Nephron (organoid): ENCODE measurements around the gene TMOD2.
A peak's percentile ranks its signal among the peaks of the same experiment; 100 is the strongest.

Experiments used
- H3K27ac Mint-ChIP-seq, 3 experiments: 2 replicates each; pipeline ENCODE4 v1.8.0; 2020; ENCODE audit warnings: mixed read lengths in 3 of 3, mild to moderate bottlenecking in 2 of 3, moderate library complexity in 1 of 3
- H3K27me3 Mint-ChIP-seq: 2 replicates; pipeline ENCODE4 v1.8.0; 2021; ENCODE audit warnings: low read depth, mild to moderate bottlenecking, moderate library complexity, mixed read lengths
- H3K36me3 Mint-ChIP-seq: 2 replicates; pipeline ENCODE4 v1.8.0; 2020; ENCODE audit warnings: low read depth, mixed read lengths
- H3K4me1 Mint-ChIP-seq: 2 replicates; pipeline ENCODE4 v1.8.0; 2020; ENCODE audit warnings: mixed read lengths
- H3K4me3 Mint-ChIP-seq, 3 experiments: 2 replicates each; pipeline ENCODE4 v1.8.0; 2020; ENCODE audit warnings: mild to moderate bottlenecking in 3 of 3, mixed read lengths in 3 of 3, moderate library complexity in 2 of 3
- H3K9me3 Mint-ChIP-seq: 2 replicates; pipeline ENCODE4 v1.8.0; 2020; ENCODE audit warnings: mixed read lengths
- TF ChIP-seq, protein P1 (sequence below), 3 experiments: fragments of 200-600 bp; sonication (generic); IDR thresholded peaks; one replicate each; pipeline ENCODE4 v1.5.0; 2021; ENCODE audit warnings: antibody characterized with exemption in 3 of 3; ENCODE audit not compliant: unreplicated experiment in 3 of 3

TMOD2 gene

DNA sequence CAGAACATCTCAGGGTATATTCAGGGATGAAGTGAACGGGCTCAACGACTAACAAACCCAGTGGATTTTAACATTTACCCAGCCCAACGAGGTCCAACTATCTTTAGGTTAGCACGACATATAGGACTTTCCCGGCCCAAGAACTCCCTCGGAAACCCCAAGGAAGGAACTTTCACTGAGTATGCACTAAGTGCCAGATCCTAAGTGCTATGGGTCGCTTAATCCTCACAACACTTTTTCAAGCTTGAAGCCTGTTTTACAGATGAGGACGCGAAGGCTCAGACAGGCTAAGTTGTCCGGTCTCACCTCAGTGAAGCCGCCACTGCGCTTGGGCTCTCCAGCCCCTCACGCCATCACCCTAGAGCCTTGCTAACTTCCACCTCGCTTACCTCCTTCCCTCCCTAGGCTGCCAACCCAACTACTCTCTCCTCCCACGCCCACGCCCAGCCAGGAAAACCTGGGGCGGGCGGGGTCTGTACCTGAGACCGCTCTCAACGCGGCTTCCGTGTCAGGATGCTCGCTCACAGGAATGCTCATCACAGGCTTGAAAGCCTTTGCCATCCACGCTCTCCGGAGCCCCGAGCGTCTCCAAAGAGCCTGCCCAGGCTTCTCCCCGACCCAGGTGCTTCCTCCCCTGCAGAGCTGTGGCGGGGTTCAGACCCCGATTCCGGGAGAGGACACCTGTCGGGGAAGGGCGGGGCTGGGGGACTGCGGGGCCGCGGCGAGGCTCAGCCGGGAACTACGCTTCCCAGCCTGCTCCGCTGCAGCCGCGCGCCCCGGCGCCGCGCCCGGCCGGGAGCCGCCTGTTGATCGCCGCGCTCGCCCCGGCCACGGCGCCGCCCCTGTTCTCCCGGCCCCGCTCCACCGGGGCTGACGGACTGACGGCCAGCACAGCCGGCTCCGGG lies at the start of gene TMOD2:
TMOD2 (plus strand) TSS at position 806 of the 905 bp plus-strand sequence. CDS start 14,845 bp downstream, outside the sequence.
- no peak within 1 kb of the TSS for H3K27ac Mint-ChIP-seq
- no peaks in the 10 kb centered on the region for H3K9me3 Mint-ChIP-seq
- TF ChIP-seq, protein P1, sequence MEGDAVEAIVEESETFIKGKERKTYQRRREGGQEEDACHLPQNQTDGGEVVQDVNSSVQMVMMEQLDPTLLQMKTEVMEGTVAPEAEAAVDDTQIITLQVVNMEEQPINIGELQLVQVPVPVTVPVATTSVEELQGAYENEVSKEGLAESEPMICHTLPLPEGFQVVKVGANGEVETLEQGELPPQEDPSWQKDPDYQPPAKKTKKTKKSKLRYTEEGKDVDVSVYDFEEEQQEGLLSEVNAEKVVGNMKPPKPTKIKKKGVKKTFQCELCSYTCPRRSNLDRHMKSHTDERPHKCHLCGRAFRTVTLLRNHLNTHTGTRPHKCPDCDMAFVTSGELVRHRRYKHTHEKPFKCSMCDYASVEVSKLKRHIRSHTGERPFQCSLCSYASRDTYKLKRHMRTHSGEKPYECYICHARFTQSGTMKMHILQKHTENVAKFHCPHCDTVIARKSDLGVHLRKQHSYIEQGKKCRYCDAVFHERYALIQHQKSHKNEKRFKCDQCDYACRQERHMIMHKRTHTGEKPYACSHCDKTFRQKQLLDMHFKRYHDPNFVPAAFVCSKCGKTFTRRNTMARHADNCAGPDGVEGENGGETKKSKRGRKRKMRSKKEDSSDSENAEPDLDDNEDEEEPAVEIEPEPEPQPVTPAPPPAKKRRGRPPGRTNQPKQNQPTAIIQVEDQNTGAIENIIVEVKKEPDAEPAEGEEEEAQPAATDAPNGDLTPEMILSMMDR (IDR thresholded peaks at IDR 0.05; ENCODE audit: unreplicated experiment in 3 of 3) = no peak
- H3K36me3 Mint-ChIP-seq = no peaks in the 10 kb centered on the region
- H3K4me1 Mint-ChIP-seq = peaks cover 5% of the 10 kb centered on the region
- H3K27me3 Mint-ChIP-seq = peaks cover 88% of the 10 kb centered on the region
- peak within 1 kb of the TSS; percentile 91 to 95 (median 94) for H3K4me3 Mint-ChIP-seq

DNA sequence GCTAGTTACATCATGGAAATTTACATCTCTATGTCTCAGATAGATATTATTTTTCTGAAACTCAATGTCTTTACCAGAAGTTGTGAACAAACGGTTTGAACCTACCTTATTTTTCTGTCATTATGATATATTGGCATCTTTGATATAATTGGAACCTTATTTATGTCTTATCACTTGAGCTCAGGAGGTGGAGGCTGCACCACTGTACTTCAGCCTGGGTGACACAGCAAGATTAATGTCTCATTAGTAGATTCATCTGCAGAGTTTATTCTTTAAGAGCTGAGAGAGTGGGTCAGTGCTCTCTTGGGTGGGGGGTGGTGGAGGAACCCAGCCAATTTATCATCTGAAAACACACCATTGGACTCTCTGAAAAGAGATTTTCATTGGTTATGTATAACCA lies 48.7 kb upstream of the TMOD2 start:
- Mint-ChIP-seq H3K4me1 (peaks cover 2% of the 10 kb centered on the region), H3K27me3 (peaks cover 9% of the 10 kb centered on the region), H3K4me3 (no peak overlapping the region), H3K9me3 (no peaks in the 10 kb centered on the region), H3K36me3 (no peaks in the 10 kb centered on the region), H3K27ac (no peak overlapping the region)
- TF ChIP-seq, protein P1 (IDR thresholded peaks at IDR 0.05; ENCODE audit: unreplicated experiment in 3 of 3) = no peak

DNA sequence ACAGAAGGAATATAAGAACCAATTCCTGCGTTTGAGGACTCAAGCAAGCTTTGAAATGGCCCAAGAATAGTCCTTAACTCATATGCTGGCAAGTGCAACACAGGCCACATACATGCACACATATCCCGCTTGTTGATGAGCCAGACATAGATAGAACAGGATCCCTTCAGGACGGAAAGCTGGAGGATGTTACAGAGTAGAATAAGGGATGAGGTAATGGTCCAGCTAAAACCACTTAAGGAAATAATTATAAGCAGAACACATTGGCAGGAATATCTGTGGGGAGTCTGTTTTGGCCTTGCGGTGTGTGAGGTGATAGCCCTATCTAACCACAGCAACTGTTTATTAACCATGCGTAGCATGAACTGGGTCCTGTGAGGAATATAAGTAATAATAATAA lies 45.1 kb upstream of the TMOD2 start:
- TF ChIP-seq, protein P1 (IDR thresholded peaks at IDR 0.05; ENCODE audit: unreplicated experiment in 3 of 3) = no peak
- Mint-ChIP-seq H3K9me3 (no peaks in the 10 kb centered on the region), H3K4me1 (peaks cover 7% of the 10 kb centered on the region), H3K27me3 (peaks cover 3% of the 10 kb centered on the region), H3K27ac (no peak overlapping the region), H3K36me3 (no peaks in the 10 kb centered on the region), H3K4me3 (no peak overlapping the region)

DNA sequence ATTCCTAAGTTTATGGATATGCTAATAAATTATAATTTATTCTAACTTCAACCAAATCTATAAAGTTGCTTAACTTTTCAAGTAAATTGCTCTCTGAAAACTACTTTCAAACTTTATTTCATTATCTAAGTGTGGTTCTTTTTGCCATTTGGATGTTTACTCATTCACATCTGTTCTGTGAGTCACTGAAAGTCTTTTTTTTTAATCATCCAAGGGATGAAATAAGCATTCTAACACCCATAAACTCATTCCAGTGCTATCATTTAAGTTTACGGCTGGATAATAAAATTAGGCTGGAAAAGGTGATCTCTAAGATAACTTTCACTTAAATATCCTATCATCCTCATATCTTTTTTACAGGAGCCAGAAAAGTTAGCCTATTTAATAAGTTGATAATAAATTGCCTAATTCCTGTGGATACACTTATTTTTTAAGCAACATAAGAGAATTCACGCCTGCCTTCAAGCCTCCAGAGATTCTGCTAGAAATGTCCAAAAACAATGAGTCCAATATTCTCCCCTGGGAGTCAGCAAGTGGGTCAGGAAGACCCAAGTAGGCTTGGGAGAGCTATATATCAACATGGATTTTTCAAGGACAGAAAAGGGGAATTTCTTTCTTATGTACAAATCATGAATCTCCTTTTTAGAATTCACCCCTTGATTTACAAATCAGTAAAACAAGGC lies 44.3 kb upstream of the TMOD2 start:
- no peak overlapping the region for H3K4me3 Mint-ChIP-seq
- TF ChIP-seq, protein P1 (IDR thresholded peaks at IDR 0.05; ENCODE audit: unreplicated experiment in 3 of 3) = no peak
- H3K27ac Mint-ChIP-seq = no peak overlapping the region
- H3K36me3 Mint-ChIP-seq = no peaks in the 10 kb centered on the region
- peaks cover 7% of the 10 kb centered on the region for H3K4me1 Mint-ChIP-seq
- H3K9me3 Mint-ChIP-seq = no peaks in the 10 kb centered on the region
- no peaks in the 10 kb centered on the region for H3K27me3 Mint-ChIP-seq

DNA sequence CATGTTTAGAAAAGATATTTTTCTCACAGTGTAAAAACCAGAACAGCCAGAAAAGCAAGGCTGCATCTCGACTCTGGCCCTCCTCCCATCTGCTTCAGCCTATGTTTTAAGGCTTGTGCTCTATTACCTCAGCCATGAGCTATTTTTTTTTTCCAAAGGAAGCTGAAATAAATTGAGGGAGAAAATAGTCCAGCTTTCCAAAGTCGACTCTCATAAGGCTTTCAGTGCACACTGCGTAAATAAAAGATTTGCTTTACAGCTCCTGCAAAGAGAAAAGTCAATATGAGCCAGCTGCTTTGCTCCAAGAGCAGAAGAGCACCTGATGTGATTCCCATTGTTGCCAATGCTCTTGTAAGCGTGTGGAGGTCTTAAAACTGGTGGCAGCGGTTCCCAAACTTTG lies 43.4 kb upstream of the TMOD2 start:
- H3K9me3 Mint-ChIP-seq = no peaks in the 10 kb centered on the region
- H3K27ac Mint-ChIP-seq = no peak overlapping the region
- H3K27me3 Mint-ChIP-seq = no peaks in the 10 kb centered on the region
- no peaks in the 10 kb centered on the region for H3K36me3 Mint-ChIP-seq
- H3K4me1 Mint-ChIP-seq = peaks cover 7% of the 10 kb centered on the region
- TF ChIP-seq, protein P1 (IDR thresholded peaks at IDR 0.05; ENCODE audit: unreplicated experiment in 3 of 3) = no peak
- no peak overlapping the region for H3K4me3 Mint-ChIP-seq
